HCT116 (cell line): Measurements from ENCODE around the gene SBNO2. TPM values are rescaled to one million over a fixed set of nuclear protein-coding genes. Genes with fewer than 3 reads are reported as not detected.
A peak's percentile ranks its signal among the peaks of the same experiment; 100 is the strongest.

Experiments used
- ATAC-seq: fragments of 200-7000 bp; cut with Tn5 transposase; 2 replicates; pipeline ENCODE4 v1.9.1; 2020; ENCODE audit warnings: mild to moderate bottlenecking, moderate library complexity
- BruUV-seq: library from RNA; stranded (reverse); fragments of 400-500 nt; replicated peaks from 2 replicates; lab custom pipeline; 2021; lab: Mats Ljungman, UMichigan
- CTCF ChIA-PET: fragments of 300-600 bp; sonication (Branson Sonifier 250); formaldehyde crosslinking; loops from one replicate; lab custom pipeline; 2021; ENCODE audit warnings: antibody characterized with exemption; lab: Charles Lee
- POLR2A ChIA-PET: fragments of 300-600, 350-600 bp; sonication (Branson Sonifier 250); formaldehyde crosslinking; loops from one replicate; lab custom pipeline; 2021; ENCODE audit warnings: antibody characterized with exemption; lab: Charles Lee
- RAD21 ChIA-PET, 2 experiments: fragments of 300-600 bp; sonication (Branson Sonifier 250); formaldehyde crosslinking; loops; one replicate each; lab custom pipeline; 2023; ENCODE audit warnings: low total read pairs in 2 of 2; ENCODE audit not compliant: uncharacterized antibody in 2 of 2, unreplicated experiment in 2 of 2, low non-redundant PET in 1 of 2; lab: Charles Lee
- DNase-seq: peaks from one replicate; pipeline ENCODE4 v3.0.0-alpha.2; 2010; ENCODE audit warnings: low read depth, low spot score
- H2AFZ ChIP-seq: fragments of 200-600 bp; shearing (Covaris generic), sonication (generic); 2 replicates; pipeline ENCODE4 v1.6.1; 2017; ENCODE audit warnings: low read depth, mixed run types, mixed read lengths, antibody characterized with exemption, low read length; ENCODE audit not compliant: poor library complexity, severe bottlenecking
- H3K27ac ChIP-seq: 2 replicates; pipeline ENCODE4 v1.5.1; 2012; ENCODE audit warnings: low read depth, low read length
- H3K27me3 ChIP-seq: fragments of 200-600 bp; sonication (generic); 2 replicates; pipeline ENCODE4 v1.6.1; 2016; ENCODE audit warnings: mixed run types, low read length, mixed read lengths; ENCODE audit not compliant: insufficient read depth
- H3K36me3 ChIP-seq, 2 experiments: fragments of 200-500 bp in 1 of 2; fragments of 200-600 bp in 1 of 2; sonication (Bioruptor generic) in 1 of 2; sonication (generic) in 1 of 2; 2 replicates each; pipeline versions ENCODE4 v1.5.1 to v1.6.1; 2014 to 2016; ENCODE audit warnings: low read length in 2 of 2, inconsistent platforms in 1 of 2, mixed read lengths in 1 of 2, mixed run types in 1 of 2; ENCODE audit not compliant: insufficient read depth in 2 of 2, control insufficient read depth in 1 of 2
- H3K4me1 ChIP-seq, 2 experiments: fragments of 200-600 bp in 1 of 2; sonication (generic) in 1 of 2; 2 replicates each; pipeline versions ENCODE4 v1.5.1 to v1.6.1; 2012 to 2017; ENCODE audit warnings: low read length in 2 of 2, inconsistent platforms in 1 of 2, mild to moderate bottlenecking in 1 of 2, mixed read lengths in 1 of 2, mixed run types in 1 of 2, moderate library complexity in 1 of 2; ENCODE audit not compliant: insufficient read depth in 2 of 2, control insufficient read depth in 1 of 2
- H3K4me2 ChIP-seq: fragments of 200-600 bp; sonication (generic); 2 replicates; pipeline ENCODE4 v1.6.1; 2017; ENCODE audit warnings: mixed run types, low read length, mixed read lengths
- H3K4me3 ChIP-seq, 2 experiments: fragments of 200-600 bp in 1 of 2; sonication (generic) in 1 of 2; replicated peaks in 1 of 2; 2 replicates each; pipeline ENCODE4 v1.5.1; 2011 to 2016; ENCODE audit warnings: low read length in 2 of 2, control low read depth in 1 of 2, low read depth in 1 of 2, mild to moderate bottlenecking in 1 of 2, mixed read lengths in 1 of 2, mixed run types in 1 of 2
- H3K79me2 ChIP-seq: fragments of 200-600 bp; sonication (generic); 2 replicates; pipeline ENCODE4 v1.6.1; 2017; ENCODE audit warnings: mild to moderate bottlenecking, mixed run types, low read length, moderate library complexity, mixed read lengths; ENCODE audit not compliant: insufficient read depth
- H3K9ac ChIP-seq: fragments of 200-600 bp; sonication (generic); 2 replicates; pipeline ENCODE4 v1.6.1; 2016; ENCODE audit warnings: low read length, mixed read lengths
- H3K9me2 ChIP-seq: fragments of 200-600 bp; sonication (generic), shearing (Covaris generic); 2 replicates; pipeline ENCODE4 v1.6.1; 2017; ENCODE audit warnings: mixed run types, mild to moderate bottlenecking, moderate library complexity; ENCODE audit not compliant: insufficient read depth
- H3K9me3 ChIP-seq, 2 experiments: fragments of 200-500 bp in 1 of 2; fragments of 200-600 bp in 1 of 2; sonication (Bioruptor generic) in 1 of 2; sonication (generic) in 1 of 2; 2 replicates each; pipeline ENCODE4 v1.6.1; 2014 to 2017; ENCODE audit warnings: low read length in 2 of 2, mixed read lengths in 2 of 2, inconsistent platforms in 1 of 2, low read depth in 1 of 2, mild to moderate bottlenecking in 1 of 2, mixed run types in 1 of 2, moderate library complexity in 1 of 2; ENCODE audit not compliant: control insufficient read depth in 1 of 2, insufficient read depth in 1 of 2
- H4K20me1 ChIP-seq: fragments of 200-600 bp; sonication (generic), shearing (Covaris generic); 2 replicates; pipeline ENCODE4 v1.6.1; 2017; ENCODE audit warnings: mixed run types, mild to moderate bottlenecking, moderate library complexity; ENCODE audit not compliant: insufficient read depth
- CTCF ChIP-seq, 3 experiments: fragments of 200-600 bp in 1 of 3; sonication (generic) in 1 of 3; IDR thresholded peaks in 2 of 3; conservative IDR thresholded peaks in 1 of 3; 2 replicates each; pipeline ENCODE4 v1.5.1; 2012 to 2017; ENCODE audit warnings: low read depth in 2 of 3, low read length in 2 of 3, antibody characterized with exemption in 1 of 3, borderline replicate concordance in 1 of 3, control low read depth in 1 of 3, mild to moderate bottlenecking in 1 of 3, mixed read lengths in 1 of 3, mixed run types in 1 of 3, moderate library complexity in 1 of 3; ENCODE audit not compliant: insufficient read depth in 1 of 3
- ELF1 ChIP-seq: IDR thresholded peaks from 2 replicates; pipeline ENCODE4 v1.6.1; 2012; ENCODE audit warnings: low read depth, borderline replicate concordance
- YY1 ChIP-seq: IDR thresholded peaks from 2 replicates; pipeline ENCODE4 v1.6.1; 2011; ENCODE audit warnings: low read length, low read depth, moderate library complexity, mild to moderate bottlenecking; ENCODE audit not compliant: insufficient replicate concordance; ENCODE audit errors: extremely low read depth
- intact Hi-C: fragments of 100-400 bp; cut with micrococcal nuclease; formaldehyde crosslinking; loops from 2 replicates; pipeline ENCODE4 v1.10.0; 2022
- total RNA-seq: library from RNA; stranded (reverse); gene quantifications from one replicate; pipeline ENCODE4 v1.2.1, GENCODE V29; 2021; ENCODE audit not compliant: unreplicated experiment
- TF ChIP-seq, protein P1 (sequence below): IDR thresholded peaks from 2 replicates; pipeline ENCODE4 v1.6.1; 2011; ENCODE audit warnings: mild to moderate bottlenecking, low read length, moderate library complexity; ENCODE audit not compliant: insufficient replicate concordance; ENCODE audit errors: extremely low read depth

The SBNO2 gene
- total RNA-seq, 1 experiment from 2014 or later = 66.4 TPM

GRCh38 chr19:1222394-1222793 is 48.3 kb upstream of the SBNO2 start:
- H3K9ac ChIP-seq = no peak overlapping the region
- H3K36me3 ChIP-seq = peaks cover 2 to 6% of the 10 kb centered on the region in 2 experiments; a peak in 2 of 4 replicates
- BruUV-seq = no TSS peak
- TF ChIP-seq CTCF (IDR thresholded peaks at IDR 0.05 in 2 of 3, conservative IDR thresholded peaks at IDR 0.05 in 1 of 3; ENCODE audit: borderline replicate concordance in 1 of 3, insufficient read depth in 1 of 3, low read depth in 2 of 3, low read length in 2 of 3) (peak in 1 of 3 experiments; percentile 36; a peak in 3 of 6 replicates), ELF1 (no peak)
- RAD21 ChIA-PET = no interaction called here
- CTCF ChIA-PET = interaction anchor here (0.6 to 2.4 kb wide), 2 partner anchors 37 to 110 kb away, joined by 3 to 8 read pairs; no protein-coding TSS in a partner anchor
- H3K4me1 ChIP-seq = peaks cover 6 to 23% of the 10 kb centered on the region in 2 experiments
- H3K27me3 ChIP-seq = no peaks in the 10 kb centered on the region
- H3K9me2 ChIP-seq = no peaks in the 10 kb centered on the region
- H3K4me3 ChIP-seq = no peak overlapping the region
- H3K4me2 ChIP-seq = no peak overlapping the region
- peaks cover 28% of the 10 kb centered on the region for H3K79me2 ChIP-seq
- POLR2A ChIA-PET = no interaction called here
- H3K9me3 ChIP-seq = no peaks in the 10 kb centered on the region
- intact Hi-C loops = no loop called here
- H3K27ac ChIP-seq = peak overlapping the region; percentile 30; the same call in 1 of the 2 replicates
- H2AFZ ChIP-seq = no peak overlapping the region
- DNase-seq (no peak), ATAC-seq (peak; percentile 25; the same call in 1 of the 2 replicates)
- H4K20me1 ChIP-seq = no peaks in the 10 kb centered on the region

DNA sequence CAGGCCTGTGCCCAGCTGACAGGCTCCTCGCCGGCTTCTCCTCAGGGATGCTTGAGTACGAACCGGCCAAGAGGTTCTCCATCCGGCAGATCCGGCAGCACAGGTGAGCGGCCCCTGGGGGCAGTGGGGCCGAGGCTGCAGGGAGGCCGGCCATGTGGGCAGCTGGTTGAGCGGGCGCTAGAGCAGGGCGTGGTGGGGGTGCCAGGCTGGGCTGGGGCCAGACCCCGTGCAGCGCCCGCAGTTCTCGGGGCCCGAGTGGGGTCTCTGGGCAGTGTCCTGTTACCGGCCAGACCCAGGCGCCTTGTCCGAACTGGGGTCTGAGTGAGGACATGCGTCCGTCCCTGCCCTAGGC is 47.8 kb upstream of the SBNO2 start:
- Histone ChIP-seq H3K79me2 (peaks cover 34% of the 10 kb centered on the region), H3K4me3 (no peak overlapping the region), H3K4me2 (no peak overlapping the region), H3K36me3 (peaks cover 2 to 6% of the 10 kb centered on the region in 2 experiments; a peak in 2 of 4 replicates), H3K9me2 (no peaks in the 10 kb centered on the region), H4K20me1 (no peaks in the 10 kb centered on the region), H2AFZ (no peak overlapping the region), H3K9ac (no peak overlapping the region), H3K4me1 (peaks cover under 1 to 23% of the 10 kb centered on the region in 2 experiments; a peak in 3 of 4 replicates), H3K27ac (no peak overlapping the region; the same call in 1 of the 2 replicates), H3K9me3 (no peaks in the 10 kb centered on the region), H3K27me3 (no peaks in the 10 kb centered on the region)
- no TSS peak for BruUV-seq
- intact Hi-C loops = no loop called here
- TF ChIP-seq YY1 = no peak
- TF ChIP-seq, protein P1, sequence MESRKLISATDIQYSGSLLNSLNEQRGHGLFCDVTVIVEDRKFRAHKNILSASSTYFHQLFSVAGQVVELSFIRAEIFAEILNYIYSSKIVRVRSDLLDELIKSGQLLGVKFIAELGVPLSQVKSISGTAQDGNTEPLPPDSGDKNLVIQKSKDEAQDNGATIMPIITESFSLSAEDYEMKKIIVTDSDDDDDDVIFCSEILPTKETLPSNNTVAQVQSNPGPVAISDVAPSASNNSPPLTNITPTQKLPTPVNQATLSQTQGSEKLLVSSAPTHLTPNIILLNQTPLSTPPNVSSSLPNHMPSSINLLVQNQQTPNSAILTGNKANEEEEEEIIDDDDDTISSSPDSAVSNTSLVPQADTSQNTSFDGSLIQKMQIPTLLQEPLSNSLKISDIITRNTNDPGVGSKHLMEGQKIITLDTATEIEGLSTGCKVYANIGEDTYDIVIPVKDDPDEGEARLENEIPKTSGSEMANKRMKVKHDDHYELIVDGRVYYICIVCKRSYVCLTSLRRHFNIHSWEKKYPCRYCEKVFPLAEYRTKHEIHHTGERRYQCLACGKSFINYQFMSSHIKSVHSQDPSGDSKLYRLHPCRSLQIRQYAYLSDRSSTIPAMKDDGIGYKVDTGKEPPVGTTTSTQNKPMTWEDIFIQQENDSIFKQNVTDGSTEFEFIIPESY = no peak
- DNase-seq (no peak), ATAC-seq (no peak)
- ChIA-PET RAD21 (no interaction called here), CTCF (interaction anchor here (2.4 kb wide), 1 partner anchor 109 kb away, joined by 8 read pairs; no protein-coding TSS in a partner anchor), POLR2A (no interaction called here)
